T-helper 1 cell treated with Interleukin-12 subunit alpha and Interleukin-12 subunit beta and Interleukin-4 antibody, amounts not matched to agents 30 ng/mL and 1 ng/mL, for 36 hours (primary cell): Measurements from ENCODE around the gene FGFR1OP2. TPM values are rescaled to one million over a fixed set of nuclear protein-coding genes. Genes with fewer than 3 reads are reported as not detected.
"Not testable (repeated sequence)": the region's sequence is repeated elsewhere in the genome, so short reads cannot be mapped to it uniquely, and the experiment has no call there.

Experiments
- intact Hi-C: fragments of 100-400 bp; cut with micrococcal nuclease; formaldehyde crosslinking; loops from one replicate; pipeline ENCODE4 v1.15.1; 2024
- total RNA-seq: library from RNA; stranded (reverse); gene quantifications from 2 replicates; pipeline ENCODE4 v1.2.3, GENCODE V29; 2022

FGFR1OP2 gene
- 71.8 and 77.6 TPM in 2 replicates for total RNA-seq

GRCh38 chr12:26937863-26938700 is at the start of gene FGFR1OP2, which contains the start of gene INTS13:
TSS of gene FGFR1OP2 (plus strand) at chr12:26938470. CDS start at chr12:26954159, 15,689 bp downstream.
TSS of gene INTS13 (minus strand) at chr12:26937981. CDS start at chr12:26936803, 1,178 bp downstream.
- intact Hi-C loops: loop anchor here (1.0 to 5.0 kb wide), 13 partner anchors 34 to 1886 kb away; partner anchors contain the start of genes ITPR2, KLHL42, MANSC4 and MED21

- intact Hi-C loops: no loop called here
Measured at GRCh38 chr12:26890784-26891183, 47.5 kb upstream of the FGFR1OP2 start.

- intact Hi-C loops: no loop called here
Measured at GRCh38 chr12:26891704-26892103, 46.6 kb upstream of the FGFR1OP2 start.

GRCh38 chr12:26895672-26896071 is 42.6 kb upstream of the FGFR1OP2 start:
- intact Hi-C loops: no loop called here

- intact Hi-C loops: no loop called here
Measured at GRCh38 chr12:26896913-26897312, 41.4 kb upstream of the FGFR1OP2 start.

GRCh38 chr12:26903396-26903795 is 34.9 kb upstream of the FGFR1OP2 start:
- intact Hi-C loops: not testable (repeated sequence)

- intact Hi-C loops: no loop called here
Measured at GRCh38 chr12:26906024-26906423, 32.2 kb upstream of the FGFR1OP2 start.

- intact Hi-C loops: no loop called here
Measured at GRCh38 chr12:26906704-26907103, 31.6 kb upstream of the FGFR1OP2 start.

GRCh38 chr12:26918321-26919215 is 19.7 kb upstream of the FGFR1OP2 start:
- intact Hi-C loops: no loop called here

GRCh38 chr12:26919216-26919555 is 19.1 kb upstream of the FGFR1OP2 start:
- intact Hi-C loops: no loop called here

GRCh38 chr12:26921886-26922285 is 16.4 kb upstream of the FGFR1OP2 start:
- intact Hi-C loops: no loop called here

GRCh38 chr12:26928661-26929060 is 9.6 kb upstream of the FGFR1OP2 start:
- intact Hi-C loops: no loop called here

- intact Hi-C loops: no loop called here
Measured at GRCh38 chr12:26929590-26929989, 8.7 kb upstream of the FGFR1OP2 start.

GRCh38 chr12:26935636-26936378 is 2.5 kb upstream of the FGFR1OP2 start:
- intact Hi-C loops: loop anchor here (2.0 to 5.0 kb wide), 4 partner anchors 51 to 1884 kb away; partner anchors contain the start of genes KLHL42 and MANSC4

- intact Hi-C loops: loop anchor here (1.0 to 5.0 kb wide), 5 partner anchors 52 to 1884 kb away; partner anchors contain the start of genes KLHL42, MANSC4 and MRPS35
Measured at GRCh38 chr12:26936559-26937442, 1.5 kb upstream of the FGFR1OP2 start.

- intact Hi-C loops: loop anchor here (1.0 to 5.0 kb wide), 5 partner anchors 53 to 1885 kb away; partner anchors contain the start of genes KLHL42, MANSC4 and MRPS35
Measured at GRCh38 chr12:26937443-26937862, 817 bp upstream of the FGFR1OP2 start.

- intact Hi-C loops: loop anchor here (1.0 to 5.0 kb wide), 11 partner anchors 34 to 1886 kb away; partner anchors contain the start of genes ITPR2, KLHL42, MANSC4 and MED21
Measured at GRCh38 chr12:26938701-26939062, 412 bp downstream of the FGFR1OP2 start.

GRCh38 chr12:26939192-26939832 is 1.0 kb downstream of the FGFR1OP2 start:
- intact Hi-C loops: loop anchor here (2.0 to 5.0 kb wide), 6 partner anchors 87 to 1887 kb away; partner anchors contain the start of genes KLHL42, MANSC4 and PPFIBP1

- intact Hi-C loops: loop anchor here (2.0 to 5.0 kb wide), 8 partner anchors 15 to 1888 kb away; partner anchors contain the start of genes BMAL2, KLHL42, MANSC4 and PPFIBP1
Measured at GRCh38 chr12:26939953-26940352, 1.7 kb downstream of the FGFR1OP2 start.
